Natural killer cell treated with Interleukin-12 subunit alpha and Interleukin-12 subunit beta and Interleukin-15 and Interleukin-18, amount 100 ng/mL, for 72 hours (primary cell): ENCODE data around the gene SOBP. TPM values are rescaled to one million over a fixed set of nuclear protein-coding genes. Genes with fewer than 3 reads are reported as not detected.

Source experiments
- ATAC-seq, 2 donors: fragments of 150-1000 bp; cut with Tn5 transposase in 1 of 2; sonication (Bioruptor Pico), chemical (Tn5 transposase) in 1 of 2; 2 replicates each; pipeline ENCODE4 v1.10.0; 2021
- DNase-seq: peaks from one replicate; pipeline ENCODE4 v3.0.0; 2022; ENCODE audit warnings: low spot score
- H3K27ac Mint-ChIP-seq, 2 donors: 1 replicate in 1 of 2; 2 replicates in 1 of 2; pipeline ENCODE4 v1.8.0; 2022; ENCODE audit warnings: mixed read lengths in 2 of 2, mild to moderate bottlenecking in 1 of 2, moderate library complexity in 1 of 2
- H3K27me3 Mint-ChIP-seq, 2 donors: 1 replicate in 1 of 2; 2 replicates in 1 of 2; pipeline ENCODE4 v1.8.0; 2022; ENCODE audit warnings: mixed read lengths in 2 of 2
- H3K36me3 Mint-ChIP-seq: one replicate; pipeline ENCODE4 v1.8.0; 2022; ENCODE audit warnings: mixed read lengths
- H3K4me1 Mint-ChIP-seq, 2 donors: 1 replicate in 1 of 2; 2 replicates in 1 of 2; pipeline ENCODE4 v1.8.0; 2022; ENCODE audit warnings: low read depth in 2 of 2, mixed read lengths in 2 of 2, mild to moderate bottlenecking in 1 of 2
- H3K4me3 Mint-ChIP-seq: one replicate; pipeline ENCODE4 v1.8.0; 2022; ENCODE audit warnings: mixed read lengths
- H3K9me3 Mint-ChIP-seq: 2 replicates; pipeline ENCODE4 v1.8.0; 2022; ENCODE audit warnings: mixed read lengths
- total RNA-seq, 2 donors: library from RNA; stranded (reverse); gene quantifications; one replicate each; pipeline ENCODE4 v1.2.3, GENCODE V29; 2022

The SOBP gene
- total RNA-seq, 2 donors from 2014 or later = 0.05 to 0.84 TPM

DNA sequence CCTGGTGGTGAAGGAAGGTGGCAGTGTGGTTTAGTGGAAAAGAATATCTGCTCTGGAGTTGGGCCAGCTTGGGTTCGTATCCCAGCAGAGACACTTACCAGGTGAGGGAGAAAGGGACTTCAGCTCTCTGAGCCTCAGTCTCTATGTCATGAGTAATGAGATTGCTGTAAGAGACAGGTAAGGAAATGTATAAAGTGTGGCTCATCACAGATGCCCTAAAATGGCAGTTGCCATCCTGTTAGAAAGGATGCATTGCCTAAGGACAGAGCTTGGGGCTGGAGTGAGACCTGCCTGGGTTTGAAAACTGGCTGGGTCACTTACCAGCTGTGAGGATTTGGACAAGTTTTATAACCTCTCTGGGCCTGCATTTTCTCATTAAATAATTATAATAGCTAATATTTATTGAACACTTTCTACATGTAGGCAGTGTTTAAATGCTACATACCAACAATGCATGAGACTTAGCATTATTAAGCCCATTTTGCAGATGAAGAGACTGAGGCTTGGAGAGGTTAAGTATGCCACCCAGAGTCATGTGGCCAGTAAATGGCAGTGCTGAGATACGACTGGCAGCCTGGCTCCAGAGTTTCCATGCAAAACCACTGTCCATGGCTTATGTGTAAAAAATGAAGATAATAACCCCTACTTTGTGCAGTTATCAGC, 157.0 kb downstream of the SOBP start:
- Mint-ChIP-seq H3K36me3 (no peaks in the 10 kb centered on the region), H3K4me1 (no peaks in the 10 kb centered on the region), H3K4me3 (no peak overlapping the region), H3K27ac (no peak overlapping the region), H3K9me3 (no peaks in the 10 kb centered on the region), H3K27me3 (peaks cover 6% of the 10 kb centered on the region in 2 donors)
- ATAC-seq (no peak), DNase-seq (no peak)

- DNase-seq (no peak), ATAC-seq (no peak)
- no peak overlapping the region for H3K27ac Mint-ChIP-seq
- H3K4me3 Mint-ChIP-seq = no peak overlapping the region
- no peaks in the 10 kb centered on the region for H3K9me3 Mint-ChIP-seq
- peaks cover 0 to 7% of the 10 kb centered on the region in 2 donors for H3K27me3 Mint-ChIP-seq
- no peaks in the 10 kb centered on the region for H3K4me1 Mint-ChIP-seq
- H3K36me3 Mint-ChIP-seq = no peaks in the 10 kb centered on the region
Measured at GRCh38 chr6:107647439-107647948, 157.6 kb downstream of the SOBP start.

GRCh38 chr6:107648983-107649382, 159.1 kb downstream of the SOBP start:
- DNase-seq (no peak), ATAC-seq (no peak)
- no peak overlapping the region for H3K4me3 Mint-ChIP-seq
- H3K9me3 Mint-ChIP-seq = no peaks in the 10 kb centered on the region
- no peaks in the 10 kb centered on the region for H3K36me3 Mint-ChIP-seq
- no peak overlapping the region for H3K27ac Mint-ChIP-seq
- peaks cover 0 to 10% of the 10 kb centered on the region in 2 donors for H3K27me3 Mint-ChIP-seq
- H3K4me1 Mint-ChIP-seq = no peaks in the 10 kb centered on the region

- no peak overlapping the region for H3K27ac Mint-ChIP-seq
- H3K4me1 Mint-ChIP-seq = peaks cover 4 to 17% of the 10 kb centered on the region in 2 donors
- ATAC-seq (no peak), DNase-seq (no peak)
- H3K9me3 Mint-ChIP-seq = no peaks in the 10 kb centered on the region
- H3K27me3 Mint-ChIP-seq = peaks cover 0 to 13% of the 10 kb centered on the region in 2 donors
- no peaks in the 10 kb centered on the region for H3K36me3 Mint-ChIP-seq
- H3K4me3 Mint-ChIP-seq = no peak overlapping the region
Measured at GRCh38 chr6:107652526-107653182, 162.7 kb downstream of the SOBP start.

DNA sequence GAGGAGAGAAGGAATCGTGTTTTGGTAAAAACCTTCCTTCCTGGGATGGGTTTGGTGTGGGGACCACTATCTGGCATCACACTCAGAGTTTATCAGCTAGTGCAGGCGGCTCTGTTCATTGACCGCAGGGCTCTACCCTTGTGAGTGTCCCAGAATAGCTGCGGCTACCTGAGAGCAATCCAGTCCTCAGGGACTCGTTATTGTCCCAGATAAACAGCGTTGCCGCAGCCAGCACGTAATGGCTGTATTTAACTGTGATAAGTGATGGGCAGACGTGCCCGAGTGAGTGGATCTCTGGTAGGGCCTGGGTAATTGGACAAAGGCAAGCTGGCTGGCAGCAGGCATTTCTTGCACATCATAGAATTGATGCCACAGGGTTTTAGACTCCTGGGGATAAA, 163.3 kb downstream of the SOBP start:
- no peak for DNase-seq
- Mint-ChIP-seq H3K4me1 (peaks cover 9 to 20% of the 10 kb centered on the region in 2 donors), H3K27me3 (peaks cover 0 to 13% of the 10 kb centered on the region in 2 donors), H3K36me3 (no peaks in the 10 kb centered on the region), H3K27ac (no peak overlapping the region), H3K9me3 (no peaks in the 10 kb centered on the region), H3K4me3 (no peak overlapping the region)
- ATAC-seq = no peak

GRCh38 chr6:107653861-107654394, 164.0 kb downstream of the SOBP start:
- Mint-ChIP-seq H3K9me3 (no peaks in the 10 kb centered on the region), H3K4me3 (no peak overlapping the region), H3K4me1 (peaks cover 9 to 26% of the 10 kb centered on the region in 2 donors), H3K27me3 (peaks cover 0 to 13% of the 10 kb centered on the region in 2 donors), H3K36me3 (no peaks in the 10 kb centered on the region), H3K27ac (no peak overlapping the region)
- DNase-seq (no peak), ATAC-seq (no peak)

- H3K27ac Mint-ChIP-seq = no peak overlapping the region
- H3K4me1 Mint-ChIP-seq = peaks cover 9 to 30% of the 10 kb centered on the region in 2 donors
Measured at GRCh38 chr6:107654764-107655163, 164.8 kb downstream of the SOBP start.

GRCh38 chr6:107655245-107655644, 165.3 kb downstream of the SOBP start:
- Mint-ChIP-seq H3K36me3 (no peaks in the 10 kb centered on the region), H3K4me3 (no peak overlapping the region), H3K27ac (no peak overlapping the region), H3K27me3 (peaks cover 0 to 13% of the 10 kb centered on the region in 2 donors), H3K4me1 (peaks cover 9 to 30% of the 10 kb centered on the region in 2 donors), H3K9me3 (no peaks in the 10 kb centered on the region)
- ATAC-seq (no peak), DNase-seq (no peak)

More at GRCh38 chr6:107654764-107655163, 164.8 kb downstream of the SOBP start:
- ATAC-seq (no peak), DNase-seq (no peak)
- Mint-ChIP-seq H3K27me3 (peaks cover 0 to 13% of the 10 kb centered on the region in 2 donors), H3K4me3 (no peak overlapping the region), H3K9me3 (no peaks in the 10 kb centered on the region), H3K36me3 (no peaks in the 10 kb centered on the region)

DNA sequence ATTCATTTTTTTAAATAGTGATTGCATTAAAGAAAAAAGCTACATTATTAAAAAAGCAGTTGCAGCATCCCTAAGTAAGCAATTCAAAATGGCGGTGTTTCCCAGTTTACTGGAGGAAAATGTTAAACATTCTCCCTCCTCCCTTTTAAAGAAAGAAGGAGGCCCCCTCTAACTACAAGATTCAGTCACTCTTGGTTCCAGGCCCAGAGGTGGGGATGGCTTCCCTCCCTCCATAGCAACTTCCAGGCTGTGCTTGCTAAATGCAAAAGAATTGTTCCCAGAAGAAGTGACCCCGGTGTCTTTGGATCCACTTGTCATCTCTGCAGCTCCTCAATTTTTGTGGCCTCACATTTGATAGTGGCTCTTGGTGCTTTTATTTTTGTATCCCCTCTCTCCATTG, 165.9 kb downstream of the SOBP start:
- DNase-seq (no peak), ATAC-seq (no peak)
- no peak overlapping the region for H3K4me3 Mint-ChIP-seq
- H3K9me3 Mint-ChIP-seq = no peaks in the 10 kb centered on the region
- no peaks in the 10 kb centered on the region for H3K36me3 Mint-ChIP-seq
- H3K4me1 Mint-ChIP-seq = peaks cover 9 to 30% of the 10 kb centered on the region in 2 donors
- peaks cover 0 to 13% of the 10 kb centered on the region in 2 donors for H3K27me3 Mint-ChIP-seq
- no peak overlapping the region for H3K27ac Mint-ChIP-seq

DNA sequence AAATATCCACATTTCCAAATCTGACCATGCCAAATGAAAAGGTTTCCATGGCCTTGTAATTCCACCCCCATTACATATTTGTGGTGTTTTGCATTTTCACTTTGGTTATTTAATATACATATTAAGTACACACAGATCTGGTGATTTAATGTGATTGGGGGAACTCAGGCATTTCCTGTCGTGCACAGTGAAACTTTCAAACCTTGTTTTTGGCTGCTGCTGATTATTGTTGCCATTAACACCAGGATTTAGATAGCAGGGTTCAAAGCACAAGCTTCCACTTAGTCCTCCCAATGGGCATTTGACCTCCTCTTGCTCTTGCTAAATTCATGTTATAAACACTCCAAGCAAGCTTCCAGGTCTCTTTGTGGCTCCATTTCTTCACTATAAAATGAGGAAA, 166.5 kb downstream of the SOBP start:
- Mint-ChIP-seq H3K27ac (no peak overlapping the region), H3K4me1 (peaks cover 9 to 30% of the 10 kb centered on the region in 2 donors), H3K9me3 (no peaks in the 10 kb centered on the region), H3K36me3 (no peaks in the 10 kb centered on the region), H3K27me3 (peaks cover 0 to 13% of the 10 kb centered on the region in 2 donors), H3K4me3 (no peak overlapping the region)
- no peak for DNase-seq
- ATAC-seq = no peak

GRCh38 chr6:107656883-107657282, 167.0 kb downstream of the SOBP start:
- no peak overlapping the region for H3K4me3 Mint-ChIP-seq
- H3K27ac Mint-ChIP-seq = no peak overlapping the region
- H3K9me3 Mint-ChIP-seq = no peaks in the 10 kb centered on the region
- DNase-seq (no peak), ATAC-seq (no peak)
- no peaks in the 10 kb centered on the region for H3K36me3 Mint-ChIP-seq
- H3K27me3 Mint-ChIP-seq = peaks cover 0 to 13% of the 10 kb centered on the region in 2 donors
- H3K4me1 Mint-ChIP-seq = peaks cover 9 to 30% of the 10 kb centered on the region in 2 donors

- no peak for ATAC-seq
- DNase-seq = no peak
- Mint-ChIP-seq H3K27ac (peak overlapping the region in 1 of 2 donors; percentile 45), H3K27me3 (peaks cover 0 to 12% of the 10 kb centered on the region in 2 donors), H3K9me3 (no peaks in the 10 kb centered on the region), H3K4me1 (peaks cover 9 to 30% of the 10 kb centered on the region in 2 donors), H3K4me3 (peak overlapping the region; percentile 70), H3K36me3 (no peaks in the 10 kb centered on the region)
Measured at GRCh38 chr6:107657373-107657754, 167.4 kb downstream of the SOBP start.

- H3K27ac Mint-ChIP-seq = peak overlapping the region in 1 of 2 donors; percentile 45
- no peaks in the 10 kb centered on the region for H3K9me3 Mint-ChIP-seq
- DNase-seq (peak; percentile 73), ATAC-seq (peak; percentile 90 to 95)
- peaks cover 0 to 12% of the 10 kb centered on the region in 2 donors for H3K27me3 Mint-ChIP-seq
- H3K36me3 Mint-ChIP-seq = no peaks in the 10 kb centered on the region
- peaks cover 9 to 30% of the 10 kb centered on the region in 2 donors for H3K4me1 Mint-ChIP-seq
- H3K4me3 Mint-ChIP-seq = peak overlapping the region; percentile 70
Measured at GRCh38 chr6:107657755-107658461, 168.0 kb downstream of the SOBP start.
